ENCODE measurements around the gene PAQR4.

The PAQR4 gene

GRCh38 chr16:2981177-2981898, 12.2 kb downstream of the PAQR4 start:
- DNase-seq, result no peak

DNA sequence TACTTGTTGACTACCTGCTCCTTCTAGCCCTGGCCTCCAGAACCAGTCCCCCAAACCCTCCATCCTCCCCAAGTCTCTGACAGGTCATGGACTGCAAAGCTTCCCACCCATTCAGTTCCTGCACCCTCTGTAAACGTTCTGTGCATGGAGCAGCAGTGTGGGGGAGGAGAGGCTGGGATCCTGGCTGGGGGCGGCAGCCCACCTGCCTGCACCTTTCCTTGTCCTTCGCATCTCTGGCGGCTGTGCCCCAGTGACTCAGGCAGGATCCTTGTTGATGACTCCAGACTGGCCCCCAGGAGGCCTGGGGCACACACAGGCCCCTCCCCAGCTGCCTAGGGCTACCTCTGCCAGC, 12.7 kb downstream of the PAQR4 start:
- no peak for DNase-seq

- DNase-seq, result no peak
Measured at GRCh38 chr16:2982402-2982801, 13.3 kb downstream of the PAQR4 start.

GRCh38 chr16:2983706-2984136, 14.6 kb downstream of the PAQR4 start:
- DNase-seq, result peak; percentile 69

- DNase-seq, result no peak
Measured at GRCh38 chr16:2985462-2985861, 16.3 kb downstream of the PAQR4 start.

- no peak for DNase-seq
Measured at GRCh38 chr16:2985893-2986355, 16.8 kb downstream of the PAQR4 start.

DNA sequence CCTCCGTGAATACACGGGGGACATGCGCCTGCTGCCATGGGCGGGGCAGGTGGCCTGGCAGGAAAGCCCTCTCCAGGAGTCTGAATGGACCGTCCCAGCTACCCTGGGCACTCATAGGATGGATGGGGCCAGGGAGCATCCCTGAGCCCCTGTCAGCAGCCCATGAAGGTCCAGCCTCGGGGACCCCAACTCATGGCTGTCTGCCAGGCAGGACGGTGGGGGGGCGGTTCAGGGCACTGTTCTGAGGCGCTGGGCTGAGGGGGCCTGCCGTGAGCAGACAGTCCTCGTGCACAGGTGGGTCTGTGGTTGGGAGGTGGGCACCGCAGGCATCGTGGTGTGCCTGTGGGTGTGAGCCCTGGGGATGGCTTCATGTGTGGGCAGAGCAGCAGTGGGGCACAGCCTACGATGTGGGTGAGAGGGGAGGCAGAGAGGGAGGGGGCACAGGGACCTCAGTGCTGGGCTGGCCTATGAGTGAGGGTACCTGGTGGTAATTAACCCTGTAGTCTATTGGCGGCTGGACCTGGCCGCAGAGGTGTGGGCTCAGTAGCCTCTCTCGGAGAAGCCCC, 17.6 kb downstream of the PAQR4 start:
- no peak for DNase-seq

- DNase-seq, result no peak
Measured at GRCh38 chr16:2987286-2987685, 18.1 kb downstream of the PAQR4 start.

- DNase-seq, result no peak
Measured at GRCh38 chr16:2987833-2988232, 18.7 kb downstream of the PAQR4 start.

DNA sequence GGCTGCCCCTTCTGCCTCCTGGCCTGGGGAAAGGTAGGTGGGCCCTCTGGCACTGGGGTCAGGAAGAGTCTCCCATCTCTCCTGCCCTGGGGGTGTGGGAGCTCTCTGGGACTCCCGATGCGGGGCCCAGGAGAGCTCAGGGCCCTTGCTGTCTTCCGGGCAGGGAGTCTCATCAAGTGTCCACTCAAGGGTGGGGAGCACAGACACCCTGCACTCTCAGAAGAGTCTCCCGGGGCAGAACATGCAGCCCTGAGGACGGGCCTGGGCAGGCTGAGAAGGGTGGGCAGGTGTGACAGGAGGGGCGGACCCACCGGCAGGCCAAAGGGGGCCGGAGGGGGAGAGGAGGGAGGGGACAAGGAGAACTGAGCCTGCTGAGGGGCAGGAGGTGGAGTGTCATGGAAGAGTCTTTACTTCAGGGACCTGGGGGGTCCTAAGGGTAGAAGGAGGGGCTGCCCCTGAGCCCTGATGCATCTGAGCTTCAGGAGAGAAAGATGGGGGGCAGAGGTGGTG, 19.5 kb downstream of the PAQR4 start:
- DNase-seq, result no peak

GRCh38 chr16:2990891-2991290, 21.7 kb downstream of the PAQR4 start:
- DNase-seq, result no peak

DNA sequence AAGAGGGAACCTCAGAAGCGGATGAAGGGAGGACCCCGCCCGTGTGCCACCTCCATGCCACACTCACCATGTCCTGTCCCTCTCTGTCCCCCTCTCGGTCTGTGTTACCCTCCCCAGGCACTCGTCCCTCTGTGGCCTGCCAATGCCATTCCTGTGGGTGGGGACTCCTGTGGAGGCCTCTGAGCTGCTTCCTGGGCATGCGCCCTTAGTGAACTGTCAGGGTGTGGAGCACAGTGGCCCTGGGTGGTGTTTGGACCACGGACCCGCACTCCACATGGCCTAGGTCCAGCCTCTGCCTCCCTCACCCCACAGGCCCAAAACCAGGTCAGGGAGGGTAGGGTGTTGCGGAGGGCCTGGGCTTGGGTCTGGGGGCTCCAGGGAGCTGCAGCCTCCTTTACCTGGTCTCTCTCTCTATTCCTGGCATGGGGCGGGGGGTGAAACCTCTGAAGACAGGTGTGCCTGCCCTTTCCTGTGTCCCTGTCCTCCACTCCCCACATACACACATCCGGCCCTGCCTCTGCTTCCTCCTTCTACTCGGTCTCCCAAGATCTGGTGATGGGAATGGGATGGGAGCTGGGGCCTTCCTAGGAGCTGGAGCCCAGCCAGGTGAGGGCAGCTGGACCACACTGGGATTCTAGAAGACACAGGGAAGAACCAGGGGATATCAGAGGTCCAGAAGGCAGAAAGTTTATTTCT, 22.6 kb downstream of the PAQR4 start:
- DNase-seq, result no peak

- DNase-seq, result no peak
Measured at GRCh38 chr16:2992383-2993081, 23.4 kb downstream of the PAQR4 start.

GRCh38 chr16:2996298-2996697, 27.1 kb downstream of the PAQR4 start:
- DNase-seq, result no peak

- DNase-seq, result no peak
Measured at GRCh38 chr16:2999929-3000328, 30.8 kb downstream of the PAQR4 start.

DNA sequence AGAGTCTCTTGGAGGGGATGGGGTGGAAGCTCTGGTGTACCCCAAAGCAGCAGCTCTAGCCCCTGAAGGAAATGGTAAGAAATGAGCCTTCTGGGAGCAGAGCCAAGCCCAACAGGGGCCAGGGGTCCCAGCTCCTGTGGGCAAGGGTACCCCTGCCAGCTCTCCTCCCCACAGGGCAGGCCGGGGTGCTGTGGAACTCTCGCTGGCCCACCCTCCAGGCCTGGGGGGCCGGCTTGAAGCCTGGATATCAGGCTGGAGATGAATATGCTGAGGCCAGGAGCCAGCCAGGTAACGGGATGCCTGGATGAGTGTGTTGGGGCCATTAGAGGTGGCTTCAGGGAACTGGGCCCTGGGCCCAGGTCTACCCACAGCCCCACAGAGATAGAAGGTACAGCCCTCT, 31.4 kb downstream of the PAQR4 start:
- DNase-seq, result no peak

DNA sequence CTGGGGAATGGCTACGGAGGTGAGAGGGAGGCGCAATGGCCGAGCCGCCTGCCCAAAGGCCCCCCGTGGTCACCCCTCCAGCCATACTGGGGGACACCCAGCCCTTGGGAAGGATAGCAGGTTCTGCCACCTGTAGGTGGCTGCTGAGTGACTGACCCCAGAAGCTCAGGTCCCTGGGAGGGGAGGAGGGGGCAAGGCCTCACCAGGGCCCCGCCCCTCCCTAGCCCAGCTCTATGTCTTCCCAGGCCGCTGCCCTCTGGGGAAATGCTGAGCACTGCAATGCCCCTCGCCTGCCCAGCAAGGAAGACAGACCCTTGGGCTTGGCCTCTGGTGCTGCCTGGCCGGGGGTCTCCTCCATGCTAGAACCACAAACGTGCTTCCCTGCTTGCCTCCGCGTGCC, 32.2 kb downstream of the PAQR4 start:
- no peak for DNase-seq

DNA sequence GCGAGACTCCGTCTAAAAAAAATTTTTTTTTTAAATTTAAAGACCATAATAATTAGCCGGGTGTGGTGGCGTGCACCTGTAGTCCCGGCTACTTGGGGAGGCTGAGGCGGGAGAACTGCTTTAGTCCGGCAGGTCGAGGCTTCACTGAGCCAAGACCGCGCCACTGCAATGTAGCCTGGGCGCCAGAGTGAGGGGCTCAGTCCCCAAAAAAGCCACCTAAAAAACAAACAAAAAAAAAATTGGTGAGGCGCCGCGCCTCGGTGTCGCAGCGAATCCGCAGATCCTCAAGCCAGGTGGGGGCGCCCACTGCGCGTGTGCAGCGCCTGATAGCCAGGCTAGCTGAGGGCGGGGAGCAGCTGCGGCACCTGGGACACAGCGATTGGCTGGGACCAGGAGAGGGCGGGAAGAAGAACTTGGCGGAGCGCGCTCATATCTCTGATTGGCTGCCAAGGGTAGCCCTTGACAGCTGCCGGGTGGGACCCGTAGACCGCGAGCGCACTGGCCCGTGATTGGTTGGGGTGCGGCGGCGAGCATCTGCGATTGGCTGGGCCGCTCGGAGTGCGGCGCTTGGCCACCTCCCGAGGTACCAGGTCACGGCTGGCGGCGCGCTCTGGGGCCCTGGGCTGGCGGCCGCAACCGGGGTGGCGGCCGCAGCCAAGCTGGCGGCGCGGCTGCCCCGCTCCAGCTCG, 34.6 kb downstream of the PAQR4 start:
- peak; percentile 98 for DNase-seq

DNA sequence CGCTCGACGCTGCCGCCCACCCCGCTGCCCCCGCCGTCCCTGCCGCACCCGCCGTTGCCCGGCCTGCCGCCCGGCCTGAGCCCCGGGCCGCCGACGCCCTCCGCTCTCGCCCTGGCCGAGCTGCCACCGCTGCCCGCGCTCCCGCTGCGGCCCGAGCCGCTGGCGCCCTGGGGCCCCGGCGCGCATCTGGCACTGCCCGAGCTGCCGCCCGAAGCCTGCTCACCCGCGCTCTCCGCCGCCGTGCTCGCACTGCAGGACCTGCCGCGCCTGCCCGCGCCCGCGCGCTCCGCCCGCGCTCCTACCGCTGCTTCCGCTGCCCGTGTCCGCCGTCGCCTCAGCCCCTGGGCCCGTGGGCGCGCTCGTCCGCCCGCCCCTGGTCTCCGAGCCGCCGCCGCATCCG, 35.2 kb downstream of the PAQR4 start:
- peak; percentile 49 for DNase-seq

- DNase-seq, result peak; percentile 20
Measured at GRCh38 chr16:3004781-3005284, 35.7 kb downstream of the PAQR4 start.

DNA sequence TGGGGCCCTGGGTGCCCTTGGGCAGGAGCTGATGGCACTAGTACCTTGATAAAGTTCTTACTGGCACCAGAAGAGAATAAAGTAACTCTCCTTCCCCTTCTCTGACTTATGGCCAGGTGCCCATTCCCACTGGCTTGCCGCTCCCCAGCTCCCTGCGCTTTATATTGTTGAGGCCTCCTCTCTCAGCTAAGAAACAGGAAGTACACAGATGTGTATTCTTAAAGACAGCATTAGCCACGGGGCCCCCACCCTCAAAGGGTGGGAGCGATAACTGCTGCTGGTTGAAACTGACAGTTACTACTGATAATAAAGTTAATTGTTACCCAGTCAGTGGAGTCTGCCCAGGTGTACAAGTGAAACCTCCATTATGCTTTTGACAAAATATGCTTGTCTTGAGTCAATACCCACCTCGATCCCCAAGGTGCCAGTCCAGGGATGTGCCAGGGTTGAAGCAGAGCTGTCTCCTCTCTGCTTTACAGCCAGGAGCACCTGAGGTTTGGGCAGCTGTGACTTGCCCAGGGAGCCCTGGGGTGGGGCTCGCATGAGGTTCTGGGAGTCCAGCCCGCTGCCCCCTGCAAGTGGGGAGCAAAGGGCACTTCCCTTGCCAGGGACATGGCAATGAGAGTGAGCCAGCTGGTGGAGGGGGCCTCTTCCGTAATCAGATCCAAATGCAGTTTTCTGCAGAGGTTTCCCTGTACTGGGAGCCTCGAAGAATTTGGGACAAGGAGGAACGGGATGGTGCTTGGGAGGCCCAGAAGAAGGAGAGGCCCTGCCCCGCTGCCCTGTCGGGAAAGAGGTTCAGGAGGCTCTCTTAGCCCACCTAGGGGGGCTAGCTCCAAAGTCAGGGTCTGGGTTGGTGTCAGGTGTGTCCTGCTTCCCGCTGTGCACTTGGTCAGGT, 38.2 kb downstream of the PAQR4 start:
- no peak for DNase-seq

Data from NCI-H1092 treated with DMSO at 0.1 percent for 48 hours (cell line).